Progenitor cell of endocrine pancreas (in vitro differentiated cells): ENCODE measurements around the gene GULP1. TPM values are rescaled to one million over a fixed set of nuclear protein-coding genes. Genes with fewer than 3 reads are reported as not detected.

Experiments
- DNase-seq: peaks from one replicate; pipeline ENCODE4 v3.0.0; 2021; ENCODE audit warnings: low spot score; ENCODE audit not compliant: unreplicated experiment
- H3K27ac Mint-ChIP-seq: 2 replicates; pipeline ENCODE4 v1.8.0; 2021; ENCODE audit warnings: mild to moderate bottlenecking, moderate library complexity, mixed read lengths
- H3K27me3 Mint-ChIP-seq: 2 replicates; pipeline ENCODE4 v1.8.0; 2021; ENCODE audit warnings: mixed read lengths
- H3K36me3 Mint-ChIP-seq: 2 replicates; pipeline ENCODE4 v1.8.0; 2022; ENCODE audit warnings: mixed read lengths; ENCODE audit not compliant: insufficient read depth
- H3K4me1 Mint-ChIP-seq: 2 replicates; pipeline ENCODE4 v1.8.0; 2021; ENCODE audit warnings: low read depth, mixed read lengths
- H3K4me3 Mint-ChIP-seq: 2 replicates; pipeline ENCODE4 v1.8.0; 2021; ENCODE audit warnings: low read depth, mild to moderate bottlenecking, moderate library complexity, mixed read lengths
- H3K9me3 Mint-ChIP-seq: 2 replicates; pipeline ENCODE4 v1.8.0; 2021; ENCODE audit warnings: low read depth, mixed read lengths
- CTCF ChIP-seq: fragments of 200-600 bp; sonication (generic); IDR thresholded peaks from one replicate; pipeline ENCODE4 v1.5.0; 2021; ENCODE audit warnings: antibody characterized with exemption, mild to moderate bottlenecking; ENCODE audit not compliant: unreplicated experiment
- total RNA-seq: library from RNA; stranded (reverse); gene quantifications from 2 replicates; pipeline ENCODE4 v1.2.1, GENCODE V29; 2021

The GULP1 gene
- total RNA-seq, 1 donor from 2014 or later = 39.4 TPM

- no peak overlapping the region for H3K27ac Mint-ChIP-seq
- no peaks in the 10 kb centered on the region for H3K4me1 Mint-ChIP-seq
- peaks cover 5% of the 10 kb centered on the region for H3K36me3 Mint-ChIP-seq
- no peak for TF ChIP-seq CTCF
- no peak overlapping the region for H3K4me3 Mint-ChIP-seq
- no peaks in the 10 kb centered on the region for H3K27me3 Mint-ChIP-seq
- no peaks in the 10 kb centered on the region for H3K9me3 Mint-ChIP-seq
- no peak for DNase-seq
Measured at GRCh38 chr2:188571543-188572303, 280.0 kb downstream of the GULP1 start.

- H3K9me3 Mint-ChIP-seq = no peaks in the 10 kb centered on the region
- TF ChIP-seq CTCF = no peak
- no peak overlapping the region for H3K27ac Mint-ChIP-seq
Measured at GRCh38 chr2:188572592-188572991, 280.9 kb downstream of the GULP1 start.

GRCh38 chr2:188573453-188573852, 281.8 kb downstream of the GULP1 start:
- no peak for DNase-seq
- Mint-ChIP-seq H3K4me3 (no peak overlapping the region), H3K27ac (no peak overlapping the region), H3K36me3 (peaks cover 5% of the 10 kb centered on the region), H3K9me3 (no peaks in the 10 kb centered on the region), H3K4me1 (no peaks in the 10 kb centered on the region), H3K27me3 (no peaks in the 10 kb centered on the region)
- TF ChIP-seq CTCF = no peak

More at GRCh38 chr2:188572592-188572991, 280.9 kb downstream of the GULP1 start:
- H3K4me1 Mint-ChIP-seq = no peaks in the 10 kb centered on the region
- peaks cover 5% of the 10 kb centered on the region for H3K36me3 Mint-ChIP-seq
- no peak overlapping the region for H3K4me3 Mint-ChIP-seq
- H3K27me3 Mint-ChIP-seq = no peaks in the 10 kb centered on the region
- no peak for DNase-seq

- Mint-ChIP-seq H3K36me3 (peaks cover 5% of the 10 kb centered on the region), H3K27ac (no peak overlapping the region)
Measured at GRCh38 chr2:188576006-188576405, 284.3 kb downstream of the GULP1 start.

GRCh38 chr2:188576651-188577050, 285.0 kb downstream of the GULP1 start:
- DNase-seq = no peak
- peaks cover 2% of the 10 kb centered on the region for H3K36me3 Mint-ChIP-seq
- H3K27me3 Mint-ChIP-seq = no peaks in the 10 kb centered on the region
- H3K4me1 Mint-ChIP-seq = no peaks in the 10 kb centered on the region
- H3K9me3 Mint-ChIP-seq = no peaks in the 10 kb centered on the region
- no peak overlapping the region for H3K27ac Mint-ChIP-seq
- no peak for TF ChIP-seq CTCF
- no peak overlapping the region for H3K4me3 Mint-ChIP-seq

More at GRCh38 chr2:188576006-188576405, 284.3 kb downstream of the GULP1 start:
- H3K4me3 Mint-ChIP-seq = no peak overlapping the region
- H3K4me1 Mint-ChIP-seq = no peaks in the 10 kb centered on the region
- no peak for TF ChIP-seq CTCF
- H3K9me3 Mint-ChIP-seq = no peaks in the 10 kb centered on the region
- no peak for DNase-seq
- no peaks in the 10 kb centered on the region for H3K27me3 Mint-ChIP-seq
